Peyer's patch (tissue), 4 donors: ENCODE measurements around the gene FABP7. TPM values are rescaled to one million over a fixed set of nuclear protein-coding genes. Genes with fewer than 3 reads are reported as not detected.

Experiments
- DNase-seq, 3 donors: peaks; one replicate each; pipeline ENCODE4 v3.0.0-alpha.2; 2017 to 2019
- H3K27ac ChIP-seq, 4 donors: fragments of 200-600 bp; sonication (generic); one replicate each; pipeline ENCODE4 v1.5.1; 2016 to 2019
- H3K27me3 ChIP-seq, 2 donors: fragments of 200-600 bp; sonication (generic); one replicate each; pipeline ENCODE4 v1.5.1; 2019
- H3K36me3 ChIP-seq, 3 donors: fragments of 200-600 bp; sonication (generic); one replicate each; pipeline ENCODE4 v1.5.1; 2016 to 2019
- H3K4me1 ChIP-seq, 4 donors: fragments of 200-600 bp; sonication (generic); one replicate each; pipeline ENCODE4 v1.5.1; 2016 to 2019
- H3K4me3 ChIP-seq, 4 donors: fragments of 200-600 bp; sonication (generic); 1 replicate in 3 of 4; 2 replicates in 1 of 4; pipeline ENCODE4 v1.5.1; 2016 to 2019; ENCODE audit warnings: mild to moderate bottlenecking in 1 of 4
- H3K9me3 ChIP-seq, 4 donors: fragments of 200-600 bp; sonication (generic); one replicate each; pipeline ENCODE4 v1.5.1; 2016 to 2019; ENCODE audit warnings: mild to moderate bottlenecking in 1 of 4
- POLR2A ChIP-seq, 2 donors: fragments of 450-650 bp; IDR thresholded peaks; one replicate each; pipeline ENCODE4 v1.5.1; 2017; ENCODE audit warnings: antibody characterized with exemption in 2 of 2, mild to moderate bottlenecking in 2 of 2, moderate library complexity in 2 of 2
- total RNA-seq, 4 donors: library from RNA; depleted of rRNA; stranded (reverse); fragments of >200 nt; gene quantifications; one replicate each; pipeline ENCODE4 v1.1.0, GENCODE V29; 2016
- TF ChIP-seq, protein P1 (sequence below), 6 experiments: fragments of 450-650 bp in 4 of 6; fragments of 200-600 bp in 2 of 6; sonication (generic) in 1 of 6; IDR thresholded peaks; one replicate each; pipeline ENCODE4 v1.5.1; 2017 to 2019; ENCODE audit warnings: antibody characterized with exemption in 6 of 6, mild to moderate bottlenecking in 3 of 6, moderate library complexity in 1 of 6

The FABP7 gene
- total RNA-seq, 4 donors from 2014 or later, result not detected

- no peak overlapping the region for H3K4me3 ChIP-seq
- TF ChIP-seq, protein P1, sequence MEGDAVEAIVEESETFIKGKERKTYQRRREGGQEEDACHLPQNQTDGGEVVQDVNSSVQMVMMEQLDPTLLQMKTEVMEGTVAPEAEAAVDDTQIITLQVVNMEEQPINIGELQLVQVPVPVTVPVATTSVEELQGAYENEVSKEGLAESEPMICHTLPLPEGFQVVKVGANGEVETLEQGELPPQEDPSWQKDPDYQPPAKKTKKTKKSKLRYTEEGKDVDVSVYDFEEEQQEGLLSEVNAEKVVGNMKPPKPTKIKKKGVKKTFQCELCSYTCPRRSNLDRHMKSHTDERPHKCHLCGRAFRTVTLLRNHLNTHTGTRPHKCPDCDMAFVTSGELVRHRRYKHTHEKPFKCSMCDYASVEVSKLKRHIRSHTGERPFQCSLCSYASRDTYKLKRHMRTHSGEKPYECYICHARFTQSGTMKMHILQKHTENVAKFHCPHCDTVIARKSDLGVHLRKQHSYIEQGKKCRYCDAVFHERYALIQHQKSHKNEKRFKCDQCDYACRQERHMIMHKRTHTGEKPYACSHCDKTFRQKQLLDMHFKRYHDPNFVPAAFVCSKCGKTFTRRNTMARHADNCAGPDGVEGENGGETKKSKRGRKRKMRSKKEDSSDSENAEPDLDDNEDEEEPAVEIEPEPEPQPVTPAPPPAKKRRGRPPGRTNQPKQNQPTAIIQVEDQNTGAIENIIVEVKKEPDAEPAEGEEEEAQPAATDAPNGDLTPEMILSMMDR (IDR thresholded peaks at IDR 0.05), result no peak
- no peaks in the 10 kb centered on the region for H3K9me3 ChIP-seq
- DNase-seq, result no peak
- peaks cover 0 to 19% (median 0%) of the 10 kb centered on the region in 4 donors for H3K4me1 ChIP-seq
- H3K36me3 ChIP-seq, result peaks cover 0 to 42% (median 2%) of the 10 kb centered on the region in 3 donors
- H3K27me3 ChIP-seq, result no peaks in the 10 kb centered on the region
- no peak overlapping the region for H3K27ac ChIP-seq
Measured at GRCh38 chr6:122803171-122803661, 23.7 kb downstream of the FABP7 start.

- no peak for DNase-seq
- Histone ChIP-seq H3K4me1 (peaks cover 0 to 8% (median 0%) of the 10 kb centered on the region in 4 donors), H3K27me3 (no peaks in the 10 kb centered on the region), H3K27ac (no peak overlapping the region), H3K36me3 (peaks cover 0 to 55% (median 2%) of the 10 kb centered on the region in 3 donors), H3K4me3 (no peak overlapping the region), H3K9me3 (no peaks in the 10 kb centered on the region)
- TF ChIP-seq, protein P1 (IDR thresholded peaks at IDR 0.05), result no peak
- TF ChIP-seq POLR2A (IDR thresholded peaks at IDR 0.05), result no peak
Measured at GRCh38 chr6:122804962-122805485, 25.5 kb downstream of the FABP7 start.

DNA sequence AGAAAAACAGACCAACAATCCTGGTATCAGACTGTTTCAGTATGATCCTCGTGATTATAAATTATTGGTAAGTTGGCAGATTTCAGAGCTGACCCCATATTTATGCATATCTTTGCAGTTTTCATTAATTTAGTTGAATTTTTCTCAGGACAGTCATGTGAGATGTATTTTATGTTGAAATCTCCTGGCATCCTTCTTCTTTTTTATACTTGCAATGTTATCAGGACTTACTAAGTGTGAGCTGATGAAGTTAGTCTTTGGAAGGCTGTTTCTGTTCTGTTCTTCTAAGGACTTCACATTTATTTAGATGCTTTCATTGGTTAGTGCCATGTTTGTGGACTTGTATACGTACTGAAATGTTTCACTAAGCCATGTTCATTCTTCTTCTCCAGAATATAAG lies 26.8 kb downstream of the FABP7 start:
- H3K27ac ChIP-seq, result no peak overlapping the region
- H3K27me3 ChIP-seq, result no peaks in the 10 kb centered on the region

GRCh38 chr6:122808121-122808885 lies 28.8 kb downstream of the FABP7 start:
- no peak for DNase-seq
- no peaks in the 10 kb centered on the region for H3K9me3 ChIP-seq
- peaks cover 0 to 55% (median 2%) of the 10 kb centered on the region in 3 donors for H3K36me3 ChIP-seq
- H3K27ac ChIP-seq, result peak overlapping the region in 1 of 4 donors; percentile 4
- H3K27me3 ChIP-seq, result no peaks in the 10 kb centered on the region
- TF ChIP-seq, protein P1 (IDR thresholded peaks at IDR 0.05), result no peak
- no peak for TF ChIP-seq POLR2A (IDR thresholded peaks at IDR 0.05)
- H3K4me1 ChIP-seq, result no peaks in the 10 kb centered on the region
- no peak overlapping the region for H3K4me3 ChIP-seq

More for the DNA sequence above, 26.8 kb downstream of the FABP7 start:
- H3K9me3 ChIP-seq, result no peaks in the 10 kb centered on the region
- H3K36me3 ChIP-seq, result peaks cover 0 to 63% (median 2%) of the 10 kb centered on the region in 3 donors
- no peaks in the 10 kb centered on the region for H3K4me1 ChIP-seq
- no peak overlapping the region for H3K4me3 ChIP-seq
- DNase-seq, result no peak
- no peak for TF ChIP-seq POLR2A (IDR thresholded peaks at IDR 0.05)
- TF ChIP-seq, protein P1 (IDR thresholded peaks at IDR 0.05), result no peak

DNA sequence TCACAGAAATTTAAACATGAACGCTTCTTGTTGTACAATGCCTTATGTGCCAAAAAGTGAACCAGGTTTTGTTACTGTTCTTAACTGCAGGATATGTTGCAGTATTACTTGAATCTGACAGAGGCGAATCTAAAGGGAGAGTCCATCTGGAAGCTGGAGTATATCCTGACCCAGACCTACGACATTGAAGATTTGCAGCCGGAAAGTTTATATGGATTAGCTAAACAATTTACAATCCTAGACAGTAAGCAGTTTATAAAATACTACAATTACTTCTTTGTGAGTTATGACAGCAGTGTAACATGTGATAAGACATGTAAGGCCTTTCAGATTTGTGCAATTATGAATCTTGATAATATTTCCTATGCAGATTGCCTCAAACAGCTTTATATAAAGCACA lies 29.5 kb downstream of the FABP7 start:
- Histone ChIP-seq H3K9me3 (no peaks in the 10 kb centered on the region), H3K27ac (peak overlapping the region in 1 of 4 donors; percentile 4), H3K4me3 (no peak overlapping the region), H3K4me1 (no peaks in the 10 kb centered on the region), H3K36me3 (peaks cover 0 to 55% (median 2%) of the 10 kb centered on the region in 3 donors), H3K27me3 (no peaks in the 10 kb centered on the region)
- no peak for DNase-seq
- no peak for TF ChIP-seq POLR2A (IDR thresholded peaks at IDR 0.05)
- TF ChIP-seq, protein P1 (IDR thresholded peaks at IDR 0.05), result no peak
